Fibroblast of lung (primary cell): Measurements from ENCODE around the gene CTDP1. TPM values are rescaled to one million over a fixed set of nuclear protein-coding genes. Genes with fewer than 3 reads are reported as not detected.

ENCODE experiments used
- DNase-seq, 2 donors: peaks; one replicate each; pipeline versions ENCODE4 v3.0.0 to v3.0.0-alpha.2; 2010; ENCODE audit warnings: low read depth in 2 of 2
- H2AFZ ChIP-seq: 2 replicates; pipeline ENCODE4 v1.5.1; 2012; ENCODE audit warnings: low read length, control low read depth, inconsistent platforms
- H3K27ac ChIP-seq: 2 replicates; pipeline ENCODE4 v1.5.1; 2011; ENCODE audit warnings: low read length, control low read depth; ENCODE audit not compliant: insufficient read depth
- H3K27me3 ChIP-seq: 2 replicates; pipeline ENCODE4 v1.5.1; 2011; ENCODE audit warnings: mild to moderate bottlenecking, low read length; ENCODE audit not compliant: control insufficient read depth, insufficient read depth
- H3K36me3 ChIP-seq: 2 replicates; pipeline ENCODE4 v1.5.1; 2011; ENCODE audit warnings: low read length; ENCODE audit not compliant: control insufficient read depth, insufficient read depth
- H3K4me1 ChIP-seq: 2 replicates; pipeline ENCODE4 v1.5.1; 2011; ENCODE audit warnings: low read length; ENCODE audit not compliant: control insufficient read depth, insufficient read depth; ENCODE audit errors: extremely low read depth
- H3K4me2 ChIP-seq: 2 replicates; pipeline ENCODE4 v1.5.1; 2011; ENCODE audit warnings: low read length, control low read depth; ENCODE audit not compliant: insufficient read depth; ENCODE audit errors: extremely low read depth
- H3K4me3 ChIP-seq, 4 experiments: fragments of 200-600 bp in 1 of 4; sonication (generic) in 1 of 4; replicated peaks in 1 of 4; 2 replicates each; pipeline ENCODE4 v1.5.1; 2011 to 2016; ENCODE audit warnings: low read length in 4 of 4, low read depth in 3 of 4, mild to moderate bottlenecking in 3 of 4, control low read depth in 2 of 4, inconsistent platforms in 1 of 4, mixed read lengths in 1 of 4; ENCODE audit not compliant: insufficient read depth in 1 of 4; ENCODE audit errors: control extremely low read depth in 1 of 4
- H3K79me2 ChIP-seq: 2 replicates; pipeline ENCODE4 v1.5.1; 2012; ENCODE audit warnings: mild to moderate bottlenecking, low read length, inconsistent platforms; ENCODE audit not compliant: control insufficient read depth, insufficient read depth
- H3K9ac ChIP-seq: 2 replicates; pipeline ENCODE4 v1.5.1; 2011; ENCODE audit warnings: mild to moderate bottlenecking, low read length, control low read depth; ENCODE audit not compliant: insufficient read depth
- H3K9me3 ChIP-seq: 2 replicates; pipeline ENCODE4 v1.5.1; 2012; ENCODE audit warnings: low read depth, low read length; ENCODE audit not compliant: control insufficient read depth, insufficient read depth
- H4K20me1 ChIP-seq: 2 replicates; pipeline ENCODE4 v1.5.1; 2011; ENCODE audit warnings: low read length; ENCODE audit not compliant: control insufficient read depth, insufficient read depth; ENCODE audit errors: extremely low read depth
- EZH2 ChIP-seq: IDR thresholded peaks from 2 replicates; pipeline ENCODE4 v1.5.1; 2012; ENCODE audit warnings: low read length, control low read depth, mild to moderate bottlenecking; ENCODE audit errors: missing control alignments
- polyA plus RNA-seq, 2 donors: library from polyadenylated mRNA; depleted of rRNA in 1 of 2; stranded (reverse) in 1 of 2; unstranded in 1 of 2; fragments of >200 nt; gene quantifications; 2 replicates each; pipeline ENCODE4 v1.2.1, GENCODE V29; 2011 to 2012; ENCODE audit warnings: missing spikeins in 1 of 2
- total RNA-seq: library from RNA; depleted of rRNA; stranded (reverse); fragments of >200 nt; gene quantifications from 2 replicates; pipeline ENCODE4 v1.2.1, GENCODE V29; 2014
- TF ChIP-seq, protein P1 (sequence below), 2 donors: IDR thresholded peaks in 1 of 2; conservative IDR thresholded peaks in 1 of 2; 1 replicate in 1 of 2; 2 replicates in 1 of 2; pipeline ENCODE4 v1.5.1; 2011 to 2012; ENCODE audit warnings: low read length in 2 of 2, control low read depth in 1 of 2, inconsistent platforms in 1 of 2, low read depth in 1 of 2, mild to moderate bottlenecking in 1 of 2

The CTDP1 gene
- total and polyA plus RNA-seq, 2 donors (not counting 1 experiment from before 2014, with no cell fraction given) = 6.4 to 24.8 TPM

DNA sequence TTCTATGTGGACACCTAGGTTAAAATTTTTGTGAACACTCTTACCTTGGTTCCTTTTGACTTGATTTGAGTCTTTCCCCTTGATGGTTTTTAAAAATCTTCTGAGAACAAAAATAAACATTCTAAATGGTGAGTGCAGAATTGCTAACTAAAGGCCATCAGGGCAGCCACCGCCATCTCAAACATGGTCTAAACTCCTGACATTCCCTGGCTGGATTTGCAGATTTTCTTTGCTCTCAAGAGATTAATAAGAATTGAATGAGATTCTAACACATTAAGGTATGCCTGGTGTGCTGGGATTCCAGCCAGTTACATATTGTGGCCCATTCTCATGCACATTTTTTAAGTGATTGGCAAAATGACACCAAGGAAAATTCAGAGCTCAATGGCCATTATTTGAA lies 17.2 kb upstream of the CTDP1 start:
- no peak for TF ChIP-seq EZH2
- TF ChIP-seq, protein P1, sequence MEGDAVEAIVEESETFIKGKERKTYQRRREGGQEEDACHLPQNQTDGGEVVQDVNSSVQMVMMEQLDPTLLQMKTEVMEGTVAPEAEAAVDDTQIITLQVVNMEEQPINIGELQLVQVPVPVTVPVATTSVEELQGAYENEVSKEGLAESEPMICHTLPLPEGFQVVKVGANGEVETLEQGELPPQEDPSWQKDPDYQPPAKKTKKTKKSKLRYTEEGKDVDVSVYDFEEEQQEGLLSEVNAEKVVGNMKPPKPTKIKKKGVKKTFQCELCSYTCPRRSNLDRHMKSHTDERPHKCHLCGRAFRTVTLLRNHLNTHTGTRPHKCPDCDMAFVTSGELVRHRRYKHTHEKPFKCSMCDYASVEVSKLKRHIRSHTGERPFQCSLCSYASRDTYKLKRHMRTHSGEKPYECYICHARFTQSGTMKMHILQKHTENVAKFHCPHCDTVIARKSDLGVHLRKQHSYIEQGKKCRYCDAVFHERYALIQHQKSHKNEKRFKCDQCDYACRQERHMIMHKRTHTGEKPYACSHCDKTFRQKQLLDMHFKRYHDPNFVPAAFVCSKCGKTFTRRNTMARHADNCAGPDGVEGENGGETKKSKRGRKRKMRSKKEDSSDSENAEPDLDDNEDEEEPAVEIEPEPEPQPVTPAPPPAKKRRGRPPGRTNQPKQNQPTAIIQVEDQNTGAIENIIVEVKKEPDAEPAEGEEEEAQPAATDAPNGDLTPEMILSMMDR (conservative IDR thresholded peaks at IDR 0.05 in 1 of 2, IDR thresholded peaks at IDR 0.05 in 1 of 2; ENCODE audit: low read depth in 1 of 2, low read length in 2 of 2) = no peak
- Histone ChIP-seq H3K27ac (no peak overlapping the region), H3K9ac (no peak overlapping the region), H3K27me3 (peaks cover 4% of the 10 kb centered on the region), H2AFZ (no peak overlapping the region), H3K36me3 (no peaks in the 10 kb centered on the region), H3K9me3 (no peaks in the 10 kb centered on the region), H3K79me2 (no peaks in the 10 kb centered on the region), H3K4me1 (no peaks in the 10 kb centered on the region), H3K4me3 (no peak overlapping the region), H4K20me1 (no peaks in the 10 kb centered on the region), H3K4me2 (no peak overlapping the region)
- no peak for DNase-seq

- Histone ChIP-seq H3K4me3 (no peak overlapping the region), H4K20me1 (no peaks in the 10 kb centered on the region), H3K4me2 (no peak overlapping the region), H3K9ac (no peak overlapping the region), H3K9me3 (no peaks in the 10 kb centered on the region), H3K27ac (no peak overlapping the region), H3K36me3 (no peaks in the 10 kb centered on the region), H2AFZ (no peak overlapping the region), H3K27me3 (peaks cover 4% of the 10 kb centered on the region), H3K4me1 (no peaks in the 10 kb centered on the region), H3K79me2 (no peaks in the 10 kb centered on the region)
- DNase-seq = peak; percentile 30 to 72
- TF ChIP-seq, protein P1 (conservative IDR thresholded peaks at IDR 0.05 in 1 of 2, IDR thresholded peaks at IDR 0.05 in 1 of 2; ENCODE audit: low read depth in 1 of 2, low read length in 2 of 2) = no peak
- TF ChIP-seq EZH2 = no peak
Measured at GRCh38 chr18:79664525-79665125, 15.0 kb upstream of the CTDP1 start.

DNA sequence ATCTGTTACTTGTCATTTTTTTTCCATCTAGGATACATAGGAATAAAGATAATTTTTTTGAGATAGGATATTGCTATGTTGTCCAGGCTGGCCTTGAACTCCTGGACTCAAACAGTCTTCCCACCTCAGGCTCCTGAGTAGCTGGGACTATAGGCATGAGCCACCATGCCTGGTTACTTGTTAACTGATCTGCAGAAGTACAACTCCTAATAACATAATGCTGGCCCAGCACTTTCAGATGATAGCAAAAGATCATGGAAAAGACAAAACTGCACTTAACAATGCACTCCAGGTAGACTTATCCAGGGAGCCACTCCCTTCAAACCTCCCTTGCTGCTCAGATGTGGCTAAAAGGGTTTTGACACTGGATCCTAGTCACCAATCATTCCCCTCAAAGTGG lies 11.4 kb upstream of the CTDP1 start:
- Histone ChIP-seq H2AFZ (no peak overlapping the region), H3K4me2 (no peak overlapping the region), H3K79me2 (no peaks in the 10 kb centered on the region), H3K9ac (no peak overlapping the region), H4K20me1 (no peaks in the 10 kb centered on the region), H3K27ac (no peak overlapping the region), H3K9me3 (no peaks in the 10 kb centered on the region), H3K4me1 (no peaks in the 10 kb centered on the region), H3K4me3 (no peak overlapping the region), H3K36me3 (no peaks in the 10 kb centered on the region), H3K27me3 (no peaks in the 10 kb centered on the region)
- no peak for TF ChIP-seq EZH2
- TF ChIP-seq, protein P1 (conservative IDR thresholded peaks at IDR 0.05 in 1 of 2, IDR thresholded peaks at IDR 0.05 in 1 of 2; ENCODE audit: low read depth in 1 of 2, low read length in 2 of 2) = no peak
- no peak for DNase-seq
